Hepatocyte (in vitro differentiated cells): Measurements from ENCODE around the gene FGL2. TPM values are rescaled to one million over a fixed set of nuclear protein-coding genes. Genes with fewer than 3 reads are reported as not detected.

Source experiments
- DNase-seq: peaks from one replicate; pipeline ENCODE4 v3.0.0-alpha.2; 2016; ENCODE audit warnings: low spot score
- H2AFZ ChIP-seq: fragments of 200-600 bp; sonication (generic); 2 replicates; pipeline ENCODE4 v1.6.0; 2016; ENCODE audit warnings: antibody characterized with exemption, mild to moderate bottlenecking
- H3K27ac ChIP-seq: fragments of 200-600 bp; sonication (generic); 2 replicates; pipeline ENCODE4 v1.5.1; 2016; ENCODE audit warnings: mild to moderate bottlenecking
- H3K27me3 ChIP-seq: fragments of 200-600 bp; sonication (generic); 2 replicates; pipeline ENCODE4 v1.6.1; 2016
- H3K36me3 ChIP-seq: fragments of 200-600 bp; sonication (generic); replicated peaks from 2 replicates; pipeline ENCODE4 v1.5.1; 2016; ENCODE audit warnings: low read depth; ENCODE audit not compliant: insufficient read depth
- H3K4me1 ChIP-seq: fragments of 200-600 bp; sonication (generic); 2 replicates; pipeline ENCODE4 v1.5.1; 2016; ENCODE audit warnings: mild to moderate bottlenecking, moderate library complexity; ENCODE audit not compliant: insufficient read depth
- H3K4me2 ChIP-seq: fragments of 200-600 bp; sonication (generic); 2 replicates; pipeline ENCODE4 v1.6.0; 2016
- H3K4me3 ChIP-seq: fragments of 200-600 bp; sonication (generic); 2 replicates; pipeline ENCODE4 v1.5.1; 2016; ENCODE audit warnings: mild to moderate bottlenecking
- H3K79me2 ChIP-seq: fragments of 200-600 bp; sonication (generic); 2 replicates; pipeline ENCODE4 v1.6.0; 2017; ENCODE audit warnings: mild to moderate bottlenecking
- H3K9me2 ChIP-seq: fragments of 200-600 bp; sonication (generic); replicated peaks from 2 replicates; pipeline ENCODE4 v1.6.0; 2017; ENCODE audit warnings: mild to moderate bottlenecking; ENCODE audit not compliant: insufficient read depth
- H3K9me3 ChIP-seq: fragments of 200-600 bp; sonication (generic); 2 replicates; pipeline ENCODE4 v1.5.1; 2016; ENCODE audit warnings: low read depth, mild to moderate bottlenecking
- H4K20me1 ChIP-seq: fragments of 200-600 bp; sonication (generic); 2 replicates; pipeline ENCODE4 v1.6.0; 2016; ENCODE audit warnings: mild to moderate bottlenecking; ENCODE audit not compliant: insufficient read depth, poor library complexity, severe bottlenecking
- CTCF ChIP-seq: fragments of 200-600 bp; sonication (generic); IDR thresholded peaks from 2 replicates; pipeline ENCODE4 v1.5.1; 2016; ENCODE audit warnings: antibody characterized with exemption, mild to moderate bottlenecking; ENCODE audit not compliant: poor library complexity
- EZH2 ChIP-seq: fragments of 200-600 bp; sonication (generic); IDR thresholded peaks from 2 replicates; pipeline ENCODE4 v1.6.1; 2016; ENCODE audit warnings: antibody characterized with exemption, mild to moderate bottlenecking, borderline replicate concordance
- EZH2phosphoT487 ChIP-seq: fragments of 200-600 bp; sonication (generic); IDR thresholded peaks from one replicate; pipeline ENCODE4 v1.6.1; 2018; ENCODE audit warnings: antibody characterized with exemption, mild to moderate bottlenecking, low read depth, moderate library complexity; ENCODE audit not compliant: unreplicated experiment, severe bottlenecking
- WGBS: methylation state at CpG from one replicate; pipeline ENCODE4 v1.1.6; 2016; ENCODE audit warnings: low lambda C conversion rate; ENCODE audit errors: missing lambda C conversion rate; 5-methylcytosine and 5-hydroxymethylcytosine counted together
- polyA plus RNA-seq: library from polyadenylated mRNA; unstranded; fragments of >200 nt; fragmentation: Nextera tagmentation; extraction: Ambion mirVana; gene quantifications from 2 replicates; pipeline ENCODE4 v1.2.1, GENCODE V29; 2016
- total RNA-seq: library from RNA; depleted of rRNA; stranded (reverse); fragments of >200 nt; gene quantifications from 2 replicates; pipeline ENCODE4 v1.2.3, GENCODE V29; 2014

FGL2 gene
- total and polyA plus RNA-seq, 2 experiments from 2014 or later, result 0.80 to 0.83 TPM

DNA sequence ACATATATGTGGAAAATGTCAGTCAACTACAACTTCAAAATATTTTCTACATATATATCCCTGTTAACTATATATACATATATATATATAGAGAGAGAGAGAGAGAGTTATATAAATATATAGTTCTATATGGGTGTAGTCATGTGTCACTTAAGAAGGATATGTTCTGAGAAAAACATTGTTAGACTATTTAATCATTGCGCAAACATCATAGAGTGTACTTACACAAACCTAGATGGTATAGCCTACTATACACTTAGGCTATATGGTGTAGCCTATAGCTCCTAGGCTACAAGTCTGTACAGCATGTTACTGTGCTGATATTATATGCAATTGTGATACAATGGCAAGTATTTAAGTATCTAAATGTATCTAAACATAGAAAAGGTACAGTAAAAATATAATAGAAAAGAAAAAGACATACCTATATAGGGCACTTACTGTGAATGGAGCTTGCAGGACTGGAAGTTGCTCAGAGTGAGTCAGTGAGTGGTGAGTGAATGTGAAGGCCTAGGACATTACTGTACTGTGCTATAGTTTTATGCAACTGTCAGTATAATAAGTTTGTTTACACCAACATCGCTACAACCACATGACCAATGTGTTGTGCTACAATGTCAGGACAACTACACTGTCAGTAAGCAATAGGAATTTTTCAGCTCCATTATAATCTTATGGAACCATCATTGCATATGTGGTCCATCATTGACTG, 18.0 kb upstream of the FGL2 start:
- WGBS, result 98% methylated on average over 2 of the region's 2 CpGs
- DNase-seq, result no peak
- H3K27me3 ChIP-seq, result no peaks in the 10 kb centered on the region
- H3K9me3 ChIP-seq, result no peaks in the 10 kb centered on the region
- H3K79me2 ChIP-seq, result no peaks in the 10 kb centered on the region
- H3K36me3 ChIP-seq, result no peaks in the 10 kb centered on the region
- no peak overlapping the region for H3K4me2 ChIP-seq
- H3K4me3 ChIP-seq, result no peak overlapping the region
- TF ChIP-seq EZH2, result no peak
- no peak for TF ChIP-seq EZH2phosphoT487
- no peak for TF ChIP-seq CTCF
- no peaks in the 10 kb centered on the region for H3K9me2 ChIP-seq
- H4K20me1 ChIP-seq, result no peaks in the 10 kb centered on the region
- H3K4me1 ChIP-seq, result no peaks in the 10 kb centered on the region
- H2AFZ ChIP-seq, result no peak overlapping the region
- no peak overlapping the region for H3K27ac ChIP-seq

DNA sequence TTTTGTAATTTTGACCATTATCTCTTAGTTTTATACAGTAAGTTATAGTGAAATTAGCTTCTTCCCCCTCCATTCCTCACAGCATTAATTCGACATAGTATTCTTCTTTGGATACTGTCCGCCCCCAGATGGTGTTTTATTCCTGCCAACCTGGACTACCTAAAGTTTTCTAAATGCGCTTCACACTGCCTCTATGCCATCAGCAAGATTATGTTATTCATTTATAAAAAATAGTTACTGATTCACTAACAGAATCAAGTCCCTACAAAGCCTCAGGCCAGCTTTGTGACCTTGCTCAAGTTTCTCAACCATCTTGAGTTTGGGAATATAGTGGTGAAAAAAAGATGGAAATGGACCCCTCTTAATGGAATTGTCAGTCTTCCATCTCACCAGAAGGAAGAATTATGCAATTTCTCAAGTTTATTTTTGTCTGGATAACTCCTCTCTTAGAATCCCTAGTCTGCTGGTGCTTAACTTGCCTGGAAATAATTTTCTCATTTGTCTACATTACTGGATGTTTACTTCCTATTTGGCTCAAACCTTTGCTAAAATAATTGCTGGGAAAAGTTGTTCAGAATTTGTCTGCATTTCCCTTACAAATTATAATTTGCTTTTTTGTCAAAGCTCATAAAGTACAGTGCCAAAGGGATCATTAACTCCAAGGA, 16.7 kb upstream of the FGL2 start:
- no peak overlapping the region for H2AFZ ChIP-seq
- no peaks in the 10 kb centered on the region for H3K9me2 ChIP-seq
- H3K36me3 ChIP-seq, result no peaks in the 10 kb centered on the region
- WGBS, result 89% methylated on average over 3 of the region's 3 CpGs
- DNase-seq, result no peak
- no peaks in the 10 kb centered on the region for H3K79me2 ChIP-seq
- no peaks in the 10 kb centered on the region for H3K9me3 ChIP-seq
- H3K27me3 ChIP-seq, result no peaks in the 10 kb centered on the region
- H3K27ac ChIP-seq, result no peak overlapping the region
- no peak for TF ChIP-seq CTCF
- H3K4me2 ChIP-seq, result no peak overlapping the region
- H4K20me1 ChIP-seq, result no peaks in the 10 kb centered on the region
- H3K4me3 ChIP-seq, result no peak overlapping the region
- no peaks in the 10 kb centered on the region for H3K4me1 ChIP-seq

DNA sequence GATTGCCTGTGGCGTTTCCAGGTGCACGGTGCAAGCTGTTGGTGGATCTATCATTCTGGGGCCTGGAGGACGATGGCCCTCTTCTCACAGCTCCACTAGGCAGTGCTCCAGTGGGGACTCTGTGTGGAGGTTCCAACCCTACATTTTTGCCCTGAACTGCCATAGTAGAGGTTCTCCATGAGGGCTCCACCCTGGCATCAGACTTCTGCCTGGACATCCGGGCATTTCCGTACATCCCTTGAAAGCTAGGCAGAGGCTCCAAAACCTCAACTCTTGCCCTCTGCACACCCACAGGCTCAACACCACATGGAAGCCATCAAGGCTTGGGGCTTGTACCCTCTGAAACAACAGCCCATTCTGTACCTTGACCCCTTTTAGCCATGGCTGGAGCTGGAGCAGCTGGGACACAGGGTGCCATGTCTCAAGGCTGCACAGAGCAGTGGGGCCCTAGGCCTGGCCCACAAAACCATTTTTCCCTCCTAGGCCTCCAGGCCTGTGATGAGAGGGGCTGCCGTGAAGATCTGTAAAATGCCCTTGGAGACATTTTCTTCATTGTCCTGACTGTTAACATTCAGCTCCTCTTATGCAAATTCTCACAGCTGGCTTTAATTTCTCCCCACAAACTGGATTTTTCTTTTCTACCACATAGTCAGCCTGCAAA, 10.0 kb upstream of the FGL2 start:
- Histone ChIP-seq H3K9me3 (no peaks in the 10 kb centered on the region), H3K27me3 (no peaks in the 10 kb centered on the region), H3K4me2 (no peak overlapping the region), H3K79me2 (no peaks in the 10 kb centered on the region), H2AFZ (no peak overlapping the region), H3K4me1 (no peaks in the 10 kb centered on the region), H3K9me2 (no peaks in the 10 kb centered on the region), H3K36me3 (no peaks in the 10 kb centered on the region), H3K27ac (no peak overlapping the region), H3K4me3 (no peak overlapping the region), H4K20me1 (no peaks in the 10 kb centered on the region)
- WGBS, result 95% methylated on average over 6 of the region's 6 CpGs
- no peak for DNase-seq
- no peak for TF ChIP-seq CTCF
- no peak for TF ChIP-seq EZH2
- TF ChIP-seq EZH2phosphoT487, result no peak
